Progenitor cell of endocrine pancreas (in vitro differentiated cells): ENCODE data around the gene PTPN14. TPM values are rescaled to one million over a fixed set of nuclear protein-coding genes. Genes with fewer than 3 reads are reported as not detected.

Source experiments
- total RNA-seq: library from RNA; stranded (reverse); gene quantifications from 2 replicates; pipeline ENCODE4 v1.2.1, GENCODE V29; 2021

PTPN14 gene
- total RNA-seq, 1 donor from 2014 or later = 37.0 TPM

Other genes with a start within 250 kb of the PTPN14 start
- gene CENPF, start 51.6 kb upstream of the PTPN14 start, total RNA-seq = 62.1 and 62.8 TPM in 2 replicates